ENCODE results near the gene ZNF736.
"Not testable (repeated sequence)": the region's sequence is repeated elsewhere in the genome, so short reads cannot be mapped to it uniquely, and the experiment has no call there.

ZNF736 gene

GRCh38 chr7:64312826-64313225, 935 bp upstream of the ZNF736 start:
- no peak overlapping the region for H3K27ac ChIP-seq (ENCODE audit: low read depth, low read length)
- no peak overlapping the region for H3K9ac ChIP-seq (ENCODE audit: low read depth in 1 of 2, low read length in 2 of 2)

GRCh38 chr7:64314566-64314965, 805 bp downstream of the ZNF736 start:
- peaks cover 9 to 12% of the 10 kb centered on the region in 2 donors for H3K4me1 ChIP-seq (ENCODE audit: control insufficient read depth in 1 of 2, insufficient read depth in 2 of 2, low read length in 2 of 2)
- peak overlapping the region; percentile 96 to 99 for H3K4me3 ChIP-seq (ENCODE audit: low read depth in 1 of 2, low read length in 2 of 2)
- no peaks in the 10 kb centered on the region for H3K27me3 ChIP-seq (ENCODE audit: control insufficient read depth in 1 of 2, insufficient read depth in 2 of 2, low read length in 2 of 2)
- no peaks in the 10 kb centered on the region for H3K36me3 ChIP-seq (ENCODE audit: control insufficient read depth in 1 of 2, insufficient read depth in 2 of 2, low read length in 2 of 2)
- H3K9ac ChIP-seq (ENCODE audit: low read depth in 1 of 2, low read length in 2 of 2), result peak overlapping the region; percentile 88 to 95
- peaks cover 0 to 3% of the 10 kb centered on the region in 2 donors for H3K9me3 ChIP-seq (ENCODE audit: control insufficient read depth in 1 of 2, low read length in 2 of 2)
- H3K27ac ChIP-seq (ENCODE audit: low read depth, low read length), result no peak overlapping the region

More at GRCh38 chr7:64312826-64313225, 935 bp upstream of the ZNF736 start:
- Histone ChIP-seq H3K9me3 (ENCODE audit: control insufficient read depth in 1 of 2, low read length in 2 of 2) (no peaks in the 10 kb centered on the region), H3K4me1 (ENCODE audit: control insufficient read depth in 1 of 2, insufficient read depth in 2 of 2, low read length in 2 of 2) (peaks cover 9 to 12% of the 10 kb centered on the region in 2 donors), H3K27me3 (ENCODE audit: control insufficient read depth in 1 of 2, insufficient read depth in 2 of 2, low read length in 2 of 2) (no peaks in the 10 kb centered on the region), H3K36me3 (ENCODE audit: control insufficient read depth in 1 of 2, insufficient read depth in 2 of 2, low read length in 2 of 2) (no peaks in the 10 kb centered on the region), H3K4me3 (ENCODE audit: low read depth in 1 of 2, low read length in 2 of 2) (no peak overlapping the region)

GRCh38 chr7:64316031-64316742, 2.4 kb downstream of the ZNF736 start:
- H3K27me3 ChIP-seq (ENCODE audit: control insufficient read depth in 1 of 2, insufficient read depth in 2 of 2, low read length in 2 of 2); H3K9ac ChIP-seq (ENCODE audit: low read depth in 1 of 2, low read length in 2 of 2); H3K9me3 ChIP-seq (ENCODE audit: control insufficient read depth in 1 of 2, low read length in 2 of 2); H3K36me3 ChIP-seq (ENCODE audit: control insufficient read depth in 1 of 2, insufficient read depth in 2 of 2, low read length in 2 of 2); H3K4me3 ChIP-seq (ENCODE audit: low read depth in 1 of 2, low read length in 2 of 2); H3K27ac ChIP-seq (ENCODE audit: low read depth, low read length): not testable (repeated sequence)
- peaks cover 9 to 12% of the 10 kb centered on the region in 2 donors for H3K4me1 ChIP-seq (ENCODE audit: control insufficient read depth in 1 of 2, insufficient read depth in 2 of 2, low read length in 2 of 2)

GRCh38 chr7:64320547-64321513, 7.1 kb downstream of the ZNF736 start:
- peaks cover 12 to 16% of the 10 kb centered on the region in 2 donors for H3K9me3 ChIP-seq (ENCODE audit: control insufficient read depth in 1 of 2, low read length in 2 of 2)
- H3K27ac ChIP-seq (ENCODE audit: low read depth, low read length), result no peak overlapping the region
- H3K36me3 ChIP-seq (ENCODE audit: control insufficient read depth in 1 of 2, insufficient read depth in 2 of 2, low read length in 2 of 2), result peaks cover 0 to 6% of the 10 kb centered on the region in 2 donors

GRCh38 chr7:64324166-64324565, 10.4 kb downstream of the ZNF736 start:
- H3K9me3 ChIP-seq (ENCODE audit: control insufficient read depth in 1 of 2, low read length in 2 of 2), result peaks cover 17 to 27% of the 10 kb centered on the region in 2 donors
- not testable (repeated sequence) for H3K4me1 ChIP-seq (ENCODE audit: control insufficient read depth in 1 of 2, insufficient read depth in 2 of 2, low read length in 2 of 2); H3K4me3 ChIP-seq (ENCODE audit: low read depth in 1 of 2, low read length in 2 of 2); H3K27me3 ChIP-seq (ENCODE audit: control insufficient read depth in 1 of 2, insufficient read depth in 2 of 2, low read length in 2 of 2); H3K27ac ChIP-seq (ENCODE audit: low read depth, low read length); H3K36me3 ChIP-seq (ENCODE audit: control insufficient read depth in 1 of 2, insufficient read depth in 2 of 2, low read length in 2 of 2); H3K9ac ChIP-seq (ENCODE audit: low read depth in 1 of 2, low read length in 2 of 2)

More at GRCh38 chr7:64320547-64321513, 7.1 kb downstream of the ZNF736 start:
- no peaks in the 10 kb centered on the region for H3K4me1 ChIP-seq (ENCODE audit: control insufficient read depth in 1 of 2, insufficient read depth in 2 of 2, low read length in 2 of 2)
- no peak overlapping the region for H3K4me3 ChIP-seq (ENCODE audit: low read depth in 1 of 2, low read length in 2 of 2)
- H3K9ac ChIP-seq (ENCODE audit: low read depth in 1 of 2, low read length in 2 of 2), result no peak overlapping the region
- H3K27me3 ChIP-seq (ENCODE audit: control insufficient read depth in 1 of 2, insufficient read depth in 2 of 2, low read length in 2 of 2), result no peaks in the 10 kb centered on the region

- H3K27ac ChIP-seq (ENCODE audit: low read depth, low read length); H3K4me1 ChIP-seq (ENCODE audit: control insufficient read depth in 1 of 2, insufficient read depth in 2 of 2, low read length in 2 of 2); H3K9ac ChIP-seq (ENCODE audit: low read depth in 1 of 2, low read length in 2 of 2); H3K27me3 ChIP-seq (ENCODE audit: control insufficient read depth in 1 of 2, insufficient read depth in 2 of 2, low read length in 2 of 2): not testable (repeated sequence)
- H3K9me3 ChIP-seq (ENCODE audit: control insufficient read depth in 1 of 2, low read length in 2 of 2), result peaks cover 75 to 81% of the 10 kb centered on the region in 2 donors
- peaks cover 0 to 15% of the 10 kb centered on the region in 2 donors for H3K36me3 ChIP-seq (ENCODE audit: control insufficient read depth in 1 of 2, insufficient read depth in 2 of 2, low read length in 2 of 2)
- H3K4me3 ChIP-seq (ENCODE audit: low read depth in 1 of 2, low read length in 2 of 2), result peak overlapping the region in 1 of 2 donors; percentile 40
Measured at GRCh38 chr7:64348713-64349210, 35.0 kb downstream of the ZNF736 start.

GRCh38 chr7:64359543-64359942, 45.8 kb downstream of the ZNF736 start:
- Histone ChIP-seq H3K9ac (ENCODE audit: low read depth in 1 of 2, low read length in 2 of 2) (no peak overlapping the region), H3K27me3 (ENCODE audit: control insufficient read depth in 1 of 2, insufficient read depth in 2 of 2, low read length in 2 of 2) (no peaks in the 10 kb centered on the region), H3K4me1 (ENCODE audit: control insufficient read depth in 1 of 2, insufficient read depth in 2 of 2, low read length in 2 of 2) (no peaks in the 10 kb centered on the region), H3K4me3 (ENCODE audit: low read depth in 1 of 2, low read length in 2 of 2) (no peak overlapping the region), H3K36me3 (ENCODE audit: control insufficient read depth in 1 of 2, insufficient read depth in 2 of 2, low read length in 2 of 2) (no peaks in the 10 kb centered on the region), H3K9me3 (ENCODE audit: control insufficient read depth in 1 of 2, low read length in 2 of 2) (peaks cover 53 to 61% of the 10 kb centered on the region in 2 donors), H3K27ac (ENCODE audit: low read depth, low read length) (no peak overlapping the region)

GRCh38 chr7:64371116-64371515, 57.4 kb downstream of the ZNF736 start:
- peaks cover 21 to 43% of the 10 kb centered on the region in 2 donors for H3K9me3 ChIP-seq (ENCODE audit: control insufficient read depth in 1 of 2, low read length in 2 of 2)

GRCh38 chr7:64373017-64373416, 59.3 kb downstream of the ZNF736 start:
- Histone ChIP-seq H3K4me1 (ENCODE audit: control insufficient read depth in 1 of 2, insufficient read depth in 2 of 2, low read length in 2 of 2) (no peaks in the 10 kb centered on the region), H3K36me3 (ENCODE audit: control insufficient read depth in 1 of 2, insufficient read depth in 2 of 2, low read length in 2 of 2) (no peaks in the 10 kb centered on the region), H3K9ac (ENCODE audit: low read depth in 1 of 2, low read length in 2 of 2) (no peak overlapping the region), H3K4me3 (ENCODE audit: low read depth in 1 of 2, low read length in 2 of 2) (no peak overlapping the region), H3K9me3 (ENCODE audit: control insufficient read depth in 1 of 2, low read length in 2 of 2) (peaks cover 25 to 39% of the 10 kb centered on the region in 2 donors), H3K27ac (ENCODE audit: low read depth, low read length) (no peak overlapping the region), H3K27me3 (ENCODE audit: control insufficient read depth in 1 of 2, insufficient read depth in 2 of 2, low read length in 2 of 2) (no peaks in the 10 kb centered on the region)

More at GRCh38 chr7:64371116-64371515, 57.4 kb downstream of the ZNF736 start:
- H3K9ac ChIP-seq (ENCODE audit: low read depth in 1 of 2, low read length in 2 of 2), result no peak overlapping the region
- H3K27ac ChIP-seq (ENCODE audit: low read depth, low read length), result no peak overlapping the region
- no peaks in the 10 kb centered on the region for H3K4me1 ChIP-seq (ENCODE audit: control insufficient read depth in 1 of 2, insufficient read depth in 2 of 2, low read length in 2 of 2)
- H3K27me3 ChIP-seq (ENCODE audit: control insufficient read depth in 1 of 2, insufficient read depth in 2 of 2, low read length in 2 of 2), result no peaks in the 10 kb centered on the region
- no peaks in the 10 kb centered on the region for H3K36me3 ChIP-seq (ENCODE audit: control insufficient read depth in 1 of 2, insufficient read depth in 2 of 2, low read length in 2 of 2)
- no peak overlapping the region for H3K4me3 ChIP-seq (ENCODE audit: low read depth in 1 of 2, low read length in 2 of 2)

GRCh38 chr7:64400401-64400800, 86.6 kb downstream of the ZNF736 start:
- Histone ChIP-seq H3K9ac (ENCODE audit: low read depth in 1 of 2, low read length in 2 of 2) (no peak overlapping the region), H3K36me3 (ENCODE audit: control insufficient read depth in 1 of 2, insufficient read depth in 2 of 2, low read length in 2 of 2) (no peaks in the 10 kb centered on the region), H3K4me3 (ENCODE audit: low read depth in 1 of 2, low read length in 2 of 2) (no peak overlapping the region), H3K27me3 (ENCODE audit: control insufficient read depth in 1 of 2, insufficient read depth in 2 of 2, low read length in 2 of 2) (no peaks in the 10 kb centered on the region), H3K27ac (ENCODE audit: low read depth, low read length) (no peak overlapping the region), H3K9me3 (ENCODE audit: control insufficient read depth in 1 of 2, low read length in 2 of 2) (peaks cover 8 to 9% of the 10 kb centered on the region in 2 donors), H3K4me1 (ENCODE audit: control insufficient read depth in 1 of 2, insufficient read depth in 2 of 2, low read length in 2 of 2) (no peaks in the 10 kb centered on the region)
